IMR-90 (cell line): Measurements from ENCODE around the gene RAB5B. TPM values are rescaled to one million over a fixed set of nuclear protein-coding genes. Genes with fewer than 3 reads are reported as not detected.

Experiments used
- ATAC-seq: fragments of 200-7000 bp; cut with Tn5 transposase; 2 replicates; pipeline ENCODE4 v1.9.1; 2020; ENCODE audit warnings: low read depth, mild to moderate bottlenecking, moderate library complexity
- BruUV-seq: library from RNA; stranded (reverse); fragments of 400-500 nt; replicated peaks from 2 replicates; lab custom pipeline; 2021; lab: Mats Ljungman, UMichigan
- CTCF ChIA-PET: fragments of 300-600 bp; formaldehyde crosslinking; extraction: SDS; loops from one replicate; lab custom pipeline; 2021; ENCODE audit warnings: antibody characterized with exemption; lab: Yijun Ruan, JAX
- POLR2A ChIA-PET: fragments of 300-600 bp; sonication (Branson Sonifier 250); formaldehyde crosslinking; loops from one replicate; lab custom pipeline; 2022; ENCODE audit warnings: antibody characterized with exemption; ENCODE audit not compliant: unreplicated experiment; lab: Charles Lee
- DNase-seq: peaks from one replicate; pipeline ENCODE4 v3.0.0; 2013
- H2AFZ ChIP-seq: replicated peaks from 2 replicates; pipeline ENCODE3; 2013; ENCODE audit warnings: low read length, mild to moderate bottlenecking; ENCODE audit not compliant: poor library complexity
- H2AK5ac ChIP-seq: 2 replicates; pipeline ENCODE4 v1.6.1; 2013; ENCODE audit warnings: low read depth, low read length, inconsistent platforms
- H2AK9ac ChIP-seq: replicated peaks from 2 replicates; pipeline ENCODE3; 2013; ENCODE audit warnings: mild to moderate bottlenecking, low read depth, low read length, moderate library complexity; ENCODE audit not compliant: poor library complexity
- H2BK120ac ChIP-seq: 2 replicates; pipeline ENCODE4 v1.6.1; 2013; ENCODE audit warnings: low read depth, low read length, inconsistent platforms
- H2BK15ac ChIP-seq: 3 replicates; pipeline ENCODE4 v1.6.1; 2013; ENCODE audit warnings: low read depth, low read length, inconsistent platforms
- H2BK20ac ChIP-seq: 2 replicates; pipeline ENCODE4 v1.6.1; 2013; ENCODE audit warnings: low read depth, mild to moderate bottlenecking, inconsistent platforms, low read length, moderate library complexity
- H2BK5ac ChIP-seq: 2 replicates; pipeline ENCODE4 v1.6.1; 2013; ENCODE audit warnings: mild to moderate bottlenecking, low read depth, low read length, inconsistent platforms; ENCODE audit not compliant: poor library complexity, severe bottlenecking
- H3K14ac ChIP-seq: replicated peaks from 2 replicates; pipeline ENCODE4 v1.6.1; 2013; ENCODE audit warnings: low read depth, low read length, inconsistent platforms
- H3K18ac ChIP-seq: 2 replicates; pipeline ENCODE4 v1.6.1; 2013; ENCODE audit warnings: low read depth, low read length, control low read depth
- H3K23ac ChIP-seq: 2 replicates; pipeline ENCODE4 v1.6.1; 2013; ENCODE audit warnings: low read depth, low read length, inconsistent platforms
- H3K27ac ChIP-seq: 2 replicates; pipeline ENCODE4 v1.5.1; 2013; ENCODE audit warnings: mild to moderate bottlenecking, control low read depth, low read length; ENCODE audit not compliant: insufficient read depth
- H3K27me3 ChIP-seq: 2 replicates; pipeline ENCODE4 v1.6.1; 2013; ENCODE audit warnings: low read length; ENCODE audit not compliant: control insufficient read depth, insufficient read depth
- H3K36me3 ChIP-seq: 2 replicates; pipeline ENCODE4 v1.6.1; 2013; ENCODE audit warnings: low read length, mixed read lengths; ENCODE audit not compliant: control insufficient read depth, insufficient read depth
- H3K4ac ChIP-seq: 2 replicates; pipeline ENCODE4 v1.6.1; 2013; ENCODE audit warnings: low read depth, low read length, inconsistent platforms
- H3K4me1 ChIP-seq: 2 replicates; pipeline ENCODE4 v1.6.1; 2013; ENCODE audit warnings: low read length, mixed read lengths; ENCODE audit not compliant: control insufficient read depth, insufficient read depth
- H3K4me2 ChIP-seq: 2 replicates; pipeline ENCODE4 v1.6.1; 2013; ENCODE audit warnings: low read depth, mild to moderate bottlenecking, control low read depth, low read length, moderate library complexity
- H3K4me3 ChIP-seq: 2 replicates; pipeline ENCODE4 v1.5.1; 2013; ENCODE audit warnings: low read depth, mild to moderate bottlenecking, control low read depth, low read length, moderate library complexity; ENCODE audit not compliant: insufficient read depth
- H3K56ac ChIP-seq: 2 replicates; pipeline ENCODE4 v1.6.1; 2013; ENCODE audit warnings: low read length, inconsistent platforms; ENCODE audit not compliant: insufficient read depth; ENCODE audit errors: extremely low read depth
- H3K79me1 ChIP-seq, 2 experiments: 2 replicates each; pipeline ENCODE4 v1.6.1; 2013; ENCODE audit warnings: low read length in 2 of 2, inconsistent platforms in 1 of 2, low read depth in 1 of 2
- H3K9ac ChIP-seq: 2 replicates; pipeline ENCODE4 v1.6.1; 2013; ENCODE audit warnings: low read depth, low read length, control low read depth
- H3K9me1 ChIP-seq: 2 replicates; pipeline ENCODE4 v1.6.1; 2013; ENCODE audit warnings: low read length, inconsistent platforms; ENCODE audit not compliant: insufficient read depth
- H3K9me3 ChIP-seq: 2 replicates; pipeline ENCODE4 v1.6.1; 2013; ENCODE audit warnings: low read length; ENCODE audit not compliant: control insufficient read depth, insufficient read depth
- H4K20me1 ChIP-seq: 2 replicates; pipeline ENCODE4 v1.6.1; 2013; ENCODE audit warnings: low read length, inconsistent platforms; ENCODE audit not compliant: insufficient read depth
- H4K5ac ChIP-seq: 2 replicates; pipeline ENCODE4 v1.6.1; 2013; ENCODE audit warnings: mild to moderate bottlenecking, low read depth, low read length, control low read depth
- H4K8ac ChIP-seq, 2 experiments: 2 replicates each; pipeline ENCODE4 v1.6.1; 2013; ENCODE audit warnings: low read depth in 2 of 2, low read length in 2 of 2, control low read depth in 1 of 2, inconsistent platforms in 1 of 2
- H4K91ac ChIP-seq: 2 replicates; pipeline ENCODE4 v1.6.1; 2013; ENCODE audit warnings: low read depth, low read length, inconsistent platforms; ENCODE audit not compliant: insufficient read depth
- CHD1 ChIP-seq: IDR thresholded peaks from 2 replicates; pipeline ENCODE4 v1.6.1; 2012; ENCODE audit warnings: low read depth, low read length, improper control_type of control experiment
- MAFK ChIP-seq: IDR thresholded peaks from 2 replicates; pipeline ENCODE4 v1.6.1; 2012; ENCODE audit warnings: low read depth, low read length, improper control_type of control experiment
- MAZ ChIP-seq: IDR thresholded peaks from 2 replicates; pipeline ENCODE4 v1.6.1; 2012; ENCODE audit warnings: low read depth, mild to moderate bottlenecking, low read length, improper control_type of control experiment, moderate library complexity, borderline replicate concordance
- POLR2A ChIP-seq: IDR thresholded peaks from 2 replicates; pipeline ENCODE4 v1.6.1; 2012; ENCODE audit warnings: mild to moderate bottlenecking, low read depth, low read length
- WGBS, 2 experiments: methylation state at CpG; one replicate each; pipeline versions ENCODE4 v1.1.5 to v1.1.7; 2013; ENCODE audit warnings: missing lambda C conversion rate in 2 of 2; ENCODE audit not compliant: insufficient read length in 1 of 2; ENCODE audit errors: extremely low coverage in 2 of 2; 5-methylcytosine and 5-hydroxymethylcytosine counted together
- dilution Hi-C: fragments of 300-500 bp; cut with HindIII; formaldehyde crosslinking; loops from one replicate; pipeline ENCODE4 v1.14.3; 2018; ENCODE audit warnings: low sequenced_read_pairs; ENCODE audit not compliant: unreplicated experiment
- in situ Hi-C: fragments of 300-500 bp; cut with MboI; formaldehyde crosslinking; loops from 3 replicates; pipeline ENCODE4 v1.14.3; 2019; ENCODE audit warnings: low sequenced_read_pairs, inconsistent platforms, mixed read lengths
- intact Hi-C: fragments of 100-400 bp; cut with micrococcal nuclease; formaldehyde crosslinking; loops from 2 replicates; pipeline ENCODE4 v1.10.0; 2022
- polyA plus RNA-seq, 3 experiments: library from polyadenylated mRNA; depleted of rRNA; stranded (reverse); fragments of >200 nt; gene quantifications; 2 replicates each; pipeline ENCODE4 v1.2.3, GENCODE V29; 2012; ENCODE audit warnings: low replicate concordance in 1 of 3
- total RNA-seq: library from RNA; depleted of rRNA; stranded (reverse); fragments of >200 nt; gene quantifications from 2 replicates; pipeline ENCODE4 v1.2.3, GENCODE V29; 2012
- TF ChIP-seq, protein P1 (sequence below): conservative IDR thresholded peaks from 2 replicates; pipeline ENCODE4 v1.5.1; 2012; ENCODE audit warnings: mild to moderate bottlenecking, low read depth, low read length, improper control_type of control experiment

Gene RAB5B
- total and polyA plus RNA-seq, 2 of the 4 experiments (the other 2 are of a cell fraction), result 56.5 to 99.2 TPM

- POLR2A ChIA-PET, result no interaction called here
- peak within 1 kb of the TSS; percentile 67 for H2BK5ac ChIP-seq
- peak within 1 kb of the TSS; percentile 95 for H3K4me2 ChIP-seq
- peak within 1 kb of the TSS; percentile 63 for H3K4me3 ChIP-seq
- H3K79me1 ChIP-seq, result peaks cover 10 to 51% of the 10 kb centered on the region in 2 experiments; a peak in 3 of 4 replicates
- ATAC-seq (peak; percentile 99), DNase-seq (peak; percentile 65)
- peak within 1 kb of the TSS; percentile 93 for H3K14ac ChIP-seq
- H2AK9ac ChIP-seq, result peak within 1 kb of the TSS; percentile 93
- H3K27ac ChIP-seq, result peak within 1 kb of the TSS; percentile 60
- H2AFZ ChIP-seq, result peak within 1 kb of the TSS; percentile 95
- peak within 1 kb of the TSS; percentile 26; the same call in 1 of the 2 replicates for H2BK120ac ChIP-seq
- CTCF ChIA-PET, result interaction anchor here (0.6 kb wide), 1 partner anchor 36 kb away, joined by 5 read pairs; no protein-coding TSS in a partner anchor
- no peak within 1 kb of the TSS for H2BK20ac ChIP-seq
- in situ Hi-C loops, result no loop called here
- BruUV-seq, result no TSS peak
- H3K9me1 ChIP-seq, result peaks cover 10% of the 10 kb centered on the region; the same call in 1 of the 2 replicates
- no peaks in the 10 kb centered on the region for H3K27me3 ChIP-seq
- H4K20me1 ChIP-seq, result no peaks in the 10 kb centered on the region
- H2BK15ac ChIP-seq, result 0 out of 3 replicates have a peak within 1 kb of the TSS, but pooled peaks have one; percentile 65
- peaks cover 5% of the 10 kb centered on the region for H3K36me3 ChIP-seq
- 0% methylated on average over 17 of the region's 45 CpGs; no CpG with 5 or more reads in 1 of the 2 experiments for WGBS, 2 experiments
- H3K9ac ChIP-seq, result peak within 1 kb of the TSS; percentile 40
- TF ChIP-seq, protein P1, sequence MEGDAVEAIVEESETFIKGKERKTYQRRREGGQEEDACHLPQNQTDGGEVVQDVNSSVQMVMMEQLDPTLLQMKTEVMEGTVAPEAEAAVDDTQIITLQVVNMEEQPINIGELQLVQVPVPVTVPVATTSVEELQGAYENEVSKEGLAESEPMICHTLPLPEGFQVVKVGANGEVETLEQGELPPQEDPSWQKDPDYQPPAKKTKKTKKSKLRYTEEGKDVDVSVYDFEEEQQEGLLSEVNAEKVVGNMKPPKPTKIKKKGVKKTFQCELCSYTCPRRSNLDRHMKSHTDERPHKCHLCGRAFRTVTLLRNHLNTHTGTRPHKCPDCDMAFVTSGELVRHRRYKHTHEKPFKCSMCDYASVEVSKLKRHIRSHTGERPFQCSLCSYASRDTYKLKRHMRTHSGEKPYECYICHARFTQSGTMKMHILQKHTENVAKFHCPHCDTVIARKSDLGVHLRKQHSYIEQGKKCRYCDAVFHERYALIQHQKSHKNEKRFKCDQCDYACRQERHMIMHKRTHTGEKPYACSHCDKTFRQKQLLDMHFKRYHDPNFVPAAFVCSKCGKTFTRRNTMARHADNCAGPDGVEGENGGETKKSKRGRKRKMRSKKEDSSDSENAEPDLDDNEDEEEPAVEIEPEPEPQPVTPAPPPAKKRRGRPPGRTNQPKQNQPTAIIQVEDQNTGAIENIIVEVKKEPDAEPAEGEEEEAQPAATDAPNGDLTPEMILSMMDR, result no peak
- TF ChIP-seq CHD1 (peak; percentile 73; the same call in 1 of the 2 replicates), MAZ (peak; percentile 63; the same call in 1 of the 2 replicates), MAFK (no peak), POLR2A (peak; percentile 82)
- peak within 1 kb of the TSS; percentile 85 to 86 for H4K8ac ChIP-seq
- intact Hi-C loops, result no loop called here
- H3K9me3 ChIP-seq, result no peaks in the 10 kb centered on the region
- peaks cover 13% of the 10 kb centered on the region for H3K4me1 ChIP-seq
- H3K23ac ChIP-seq, result peak within 1 kb of the TSS; percentile 88
- peak within 1 kb of the TSS; percentile 86 for H4K91ac ChIP-seq
- H3K18ac ChIP-seq, result peak within 1 kb of the TSS; percentile 31; the same call in 1 of the 2 replicates
- H3K4ac ChIP-seq, result peak within 1 kb of the TSS; percentile 77
- peak within 1 kb of the TSS; percentile 25; the same call in 1 of the 2 replicates for H3K56ac ChIP-seq
- dilution Hi-C loops, result no loop called here
- H2AK5ac ChIP-seq, result peak within 1 kb of the TSS; percentile 12
- H4K5ac ChIP-seq, result peak within 1 kb of the TSS; percentile 47
Observed at GRCh38 chr12:55966408-55967281, 7.2 kb upstream of the RAB5B start, which contains the start of gene CDK2. Gene CDK2, plus strand, starts transcription at chr12:55966830. Its CDS starts 179 bp downstream, at chr12:55967009.
